NCI-H2081 (cell line): ENCODE results near the gene FAM219A.
"Not testable (repeated sequence)": the region's sequence is repeated elsewhere in the genome, so short reads cannot be mapped to it uniquely, and the experiment has no call there.

Source experiments
- DNase-seq, 2 experiments: peaks; one replicate each; lab custom pipeline; 2025; lab: John Stamatoyannopoulos, UW

Gene FAM219A

DNA sequence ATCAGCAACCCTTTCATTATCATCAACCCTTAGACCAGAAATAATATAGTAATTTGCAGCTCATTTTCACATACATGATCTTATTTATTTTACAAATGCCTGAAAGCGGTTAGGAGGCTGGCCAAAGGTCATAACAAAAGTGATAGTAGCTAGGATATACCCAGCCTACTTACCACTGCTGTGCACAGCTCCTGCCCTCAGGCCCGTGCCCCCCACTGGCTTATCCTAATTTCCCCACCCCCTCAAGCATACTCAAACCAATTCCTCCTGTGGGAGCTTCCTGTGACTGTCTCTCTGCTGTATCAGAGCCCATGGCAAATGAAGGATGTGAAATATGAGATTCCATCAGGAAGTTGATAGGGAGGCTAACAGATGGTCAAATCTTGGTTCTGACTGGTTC lies 14.8 kb downstream of the FAM219A start:
- no peak for DNase-seq

DNA sequence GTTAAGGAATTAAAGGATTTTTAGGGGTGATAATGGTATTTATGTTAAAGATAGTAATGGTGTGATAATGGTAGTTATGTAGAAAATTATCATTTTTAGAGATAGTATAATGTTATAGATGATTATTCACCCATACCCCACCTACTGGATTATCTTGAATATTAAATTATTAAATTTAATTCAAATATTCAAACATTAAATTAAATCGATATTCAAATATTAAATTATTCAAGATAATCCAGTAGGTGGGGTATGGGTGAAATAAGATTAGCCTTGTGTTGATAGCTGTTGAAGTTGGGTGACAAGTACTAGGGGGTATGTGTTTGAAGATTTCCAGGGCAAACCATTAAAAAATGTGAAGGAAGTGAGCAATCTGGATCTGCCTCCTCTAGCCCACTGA lies 15.6 kb downstream of the FAM219A start:
- no peak for DNase-seq

DNA sequence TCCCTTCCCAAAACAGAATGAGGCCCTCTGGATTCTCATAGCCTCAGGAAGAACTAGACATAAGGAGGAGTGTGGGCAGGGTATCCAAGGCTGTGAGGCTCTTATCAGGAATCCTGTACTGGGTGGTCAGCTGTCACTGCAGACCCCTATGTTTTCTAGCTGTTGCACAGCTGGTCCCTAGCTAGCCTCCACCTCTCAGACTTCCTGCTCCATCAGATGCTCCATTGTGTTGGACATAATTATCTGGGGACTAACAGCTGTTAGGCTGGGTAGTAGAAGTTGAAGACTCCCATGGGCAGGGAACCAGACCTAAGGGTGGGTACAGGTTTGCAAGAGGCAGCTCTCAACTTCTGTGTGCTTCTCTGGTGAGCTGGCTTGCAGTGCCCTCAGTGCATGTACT lies 18.4 kb downstream of the FAM219A start:
- no peak for DNase-seq

DNA sequence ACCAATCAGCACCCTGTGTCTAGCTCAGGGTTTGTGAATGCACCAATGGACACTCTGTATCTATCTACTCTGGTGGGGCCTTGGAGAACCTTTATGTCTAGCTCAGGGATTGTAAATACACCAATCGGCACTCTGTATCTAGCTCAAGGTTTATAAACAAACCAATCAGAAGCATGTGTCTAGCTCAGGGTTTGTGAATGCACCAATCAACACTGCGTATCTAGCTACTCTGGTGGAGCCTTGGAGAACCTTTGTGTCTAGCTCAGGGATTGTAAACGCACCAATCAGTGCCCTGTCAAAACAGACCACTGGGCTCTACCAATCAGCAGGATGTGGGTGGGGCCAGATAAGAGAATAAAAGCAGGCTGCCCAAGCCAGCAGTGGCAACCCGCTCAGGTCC lies 19.9 kb downstream of the FAM219A start:
- DNase-seq, result not testable (repeated sequence)

DNA sequence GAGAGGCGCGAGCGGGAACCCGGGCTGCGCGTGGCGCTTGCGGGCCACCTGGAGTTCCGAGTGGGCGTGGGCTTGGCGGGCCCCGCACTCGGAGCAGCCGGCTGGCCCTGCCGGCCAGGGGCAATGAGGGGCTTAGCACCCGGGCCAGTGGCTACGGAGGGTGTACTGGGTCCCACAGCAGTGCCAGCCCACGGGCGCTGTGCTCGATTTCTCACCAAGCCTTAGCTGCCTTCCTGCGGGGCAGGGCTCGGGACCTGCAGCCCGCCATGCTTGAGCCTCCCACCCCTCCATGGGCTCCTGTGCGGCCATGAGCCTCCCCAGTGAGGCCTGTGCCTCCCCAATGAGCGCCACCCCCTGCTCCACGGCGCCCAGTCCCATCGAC lies 20.5 kb downstream of the FAM219A start:
- not testable (repeated sequence) for DNase-seq

DNA sequence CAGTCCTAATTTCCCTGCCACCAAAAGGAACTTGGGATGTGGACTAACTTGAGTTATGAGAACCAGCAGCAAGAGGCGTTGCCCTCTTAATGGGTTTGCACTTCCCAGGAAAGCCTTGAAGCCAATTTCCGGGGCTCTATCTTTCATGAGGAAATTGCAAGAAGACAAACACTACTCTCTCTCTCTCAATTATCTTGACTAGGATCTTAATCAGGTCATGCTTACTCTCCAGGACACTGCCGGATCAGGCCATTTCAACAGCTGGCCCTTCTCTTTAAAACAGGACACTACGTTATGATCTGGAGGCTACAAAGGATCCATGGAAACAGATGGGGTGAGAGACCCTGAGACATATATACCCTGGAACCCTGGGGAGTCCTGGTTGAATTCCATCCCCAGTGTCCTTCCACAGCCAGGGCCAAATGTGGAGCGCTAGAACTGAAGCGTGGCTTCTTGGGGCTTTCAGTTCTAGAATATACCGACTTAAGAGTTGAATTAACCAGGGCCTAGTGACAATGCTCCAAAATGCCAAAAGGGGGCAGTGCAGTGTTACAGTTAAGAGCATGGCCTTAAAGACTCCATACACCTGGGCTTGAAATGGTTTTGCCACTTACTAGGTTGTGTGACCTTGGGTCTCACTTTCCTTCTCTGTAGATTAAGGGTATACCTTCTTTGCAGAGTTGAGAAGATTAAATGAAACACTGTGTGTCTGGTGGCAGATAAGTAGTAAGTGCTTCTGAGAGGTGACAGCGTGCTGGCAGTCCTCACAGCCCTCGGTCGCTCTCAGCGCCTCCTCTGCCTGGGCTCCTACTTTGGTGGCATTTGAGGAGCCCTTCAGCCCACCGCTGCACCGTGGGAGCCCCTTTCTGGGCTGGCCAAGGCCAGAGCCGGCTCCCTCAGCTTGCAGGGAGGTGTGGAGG lies 21.1 kb downstream of the FAM219A start:
- DNase-seq, result peak; percentile 73 to 79

DNA sequence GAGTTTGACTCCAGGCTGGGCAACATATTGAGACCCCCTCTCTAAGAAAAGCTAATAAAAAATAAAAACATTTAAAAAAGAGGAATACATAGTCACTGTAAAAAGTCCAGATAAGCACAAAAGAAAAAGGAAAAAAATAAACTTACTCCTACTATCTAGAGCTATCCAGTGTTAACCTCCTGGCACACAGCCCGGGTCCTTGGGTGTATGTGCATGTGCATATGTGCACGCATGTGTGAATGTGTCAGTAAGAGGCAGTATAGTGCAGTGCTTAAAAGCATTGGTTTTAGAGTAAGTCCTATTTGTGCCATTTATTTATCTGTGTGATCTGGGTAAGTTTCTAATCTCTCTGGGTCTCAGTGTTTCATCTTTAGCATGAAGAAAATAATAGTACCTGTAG lies 26.7 kb downstream of the FAM219A start:
- DNase-seq, result no peak

DNA sequence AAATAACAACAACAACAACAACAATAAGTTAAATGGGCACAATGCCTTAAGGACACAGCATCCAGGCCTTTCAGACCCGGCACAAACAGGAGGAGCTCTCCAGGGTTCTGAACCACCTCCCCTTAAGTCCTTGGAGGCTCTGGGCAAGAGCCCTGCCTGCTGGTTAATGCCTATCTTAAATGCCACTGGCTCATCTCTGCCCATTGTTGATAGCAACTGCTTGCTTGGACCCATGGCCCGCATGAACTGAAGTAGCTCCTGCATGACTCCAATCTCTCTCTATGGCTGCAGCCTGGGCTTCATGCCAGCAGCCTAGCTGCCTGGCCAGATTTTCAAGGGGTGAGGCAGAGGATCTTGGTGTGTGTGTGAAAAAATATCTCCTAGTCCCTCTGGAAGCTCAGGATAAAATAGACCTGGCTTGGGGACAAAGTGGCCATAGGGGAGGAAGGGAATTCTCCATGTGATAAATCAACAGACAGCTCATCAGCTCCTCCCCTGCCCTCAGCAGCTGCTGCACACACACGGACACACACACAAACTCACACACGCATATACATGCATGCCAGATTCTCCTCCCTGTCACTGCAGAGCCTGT lies 27.4 kb downstream of the FAM219A start:
- peak; percentile 65 to 86 for DNase-seq

DNA sequence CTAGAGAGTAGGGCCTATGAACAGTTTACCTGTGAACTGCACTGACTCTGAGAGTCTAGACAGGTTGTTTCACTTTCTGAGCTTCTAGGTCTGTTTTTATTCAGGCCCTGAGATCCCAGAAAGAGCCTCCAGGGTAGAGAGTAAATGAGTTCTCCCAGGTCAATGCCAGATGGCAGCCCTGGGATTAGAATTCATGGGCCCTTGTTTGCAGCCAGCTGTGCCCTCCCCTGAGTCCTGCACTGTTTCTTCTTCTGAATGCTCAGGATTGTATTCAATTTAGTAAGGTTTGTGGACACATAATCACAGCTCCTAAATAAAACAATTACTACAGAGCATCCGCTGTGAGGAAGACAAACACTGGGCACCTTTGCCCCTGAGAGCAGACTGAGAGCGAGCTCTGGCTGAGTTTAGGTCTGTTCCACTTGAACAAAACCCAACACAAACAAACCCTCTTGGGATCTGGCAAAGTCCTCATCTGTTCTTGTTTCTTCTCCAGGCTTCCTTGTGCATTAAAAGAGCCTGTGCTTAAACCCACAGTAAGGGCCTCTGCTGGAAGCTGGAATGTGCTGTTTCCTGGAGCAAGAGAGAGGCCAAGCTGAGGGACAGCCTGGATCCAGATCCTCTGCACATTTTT lies 29.9 kb downstream of the FAM219A start:
- peak in 1 of 2 experiments; percentile 65 for DNase-seq

DNA sequence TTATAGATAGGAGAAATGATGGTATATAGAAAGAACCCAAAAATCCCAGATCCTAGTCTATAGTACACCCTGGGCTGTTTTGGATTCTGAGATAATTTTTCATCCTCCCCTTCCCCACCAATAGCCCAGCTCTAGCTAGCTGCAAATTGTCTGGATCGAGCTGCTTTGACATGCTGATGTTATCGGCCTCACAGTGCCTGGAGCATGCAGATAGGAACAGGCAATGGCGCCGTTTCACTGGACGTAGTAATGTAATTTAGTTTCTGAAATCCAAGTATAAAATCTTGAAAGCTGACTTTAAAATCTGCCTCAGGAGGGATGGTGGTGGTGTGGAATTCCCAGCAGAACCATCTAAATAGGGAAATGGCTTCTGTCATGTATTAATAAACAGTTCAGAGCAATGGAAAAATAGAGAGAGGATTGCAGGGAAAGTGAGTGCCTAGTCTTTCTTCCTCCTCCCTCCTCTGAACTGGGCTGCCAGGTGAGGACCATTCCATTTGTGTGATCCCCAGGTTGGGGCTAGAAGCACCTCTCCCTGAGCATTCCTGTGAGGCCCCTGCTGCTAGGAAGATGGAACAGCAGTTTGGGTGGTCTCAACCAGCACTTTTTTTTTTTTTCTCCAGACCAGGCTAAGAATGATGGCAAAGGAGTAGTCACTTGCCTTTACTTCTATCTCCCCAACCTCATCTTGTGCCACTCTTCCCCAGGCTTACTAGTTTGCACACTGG lies 31.9 kb downstream of the FAM219A start:
- DNase-seq, result no peak

DNA sequence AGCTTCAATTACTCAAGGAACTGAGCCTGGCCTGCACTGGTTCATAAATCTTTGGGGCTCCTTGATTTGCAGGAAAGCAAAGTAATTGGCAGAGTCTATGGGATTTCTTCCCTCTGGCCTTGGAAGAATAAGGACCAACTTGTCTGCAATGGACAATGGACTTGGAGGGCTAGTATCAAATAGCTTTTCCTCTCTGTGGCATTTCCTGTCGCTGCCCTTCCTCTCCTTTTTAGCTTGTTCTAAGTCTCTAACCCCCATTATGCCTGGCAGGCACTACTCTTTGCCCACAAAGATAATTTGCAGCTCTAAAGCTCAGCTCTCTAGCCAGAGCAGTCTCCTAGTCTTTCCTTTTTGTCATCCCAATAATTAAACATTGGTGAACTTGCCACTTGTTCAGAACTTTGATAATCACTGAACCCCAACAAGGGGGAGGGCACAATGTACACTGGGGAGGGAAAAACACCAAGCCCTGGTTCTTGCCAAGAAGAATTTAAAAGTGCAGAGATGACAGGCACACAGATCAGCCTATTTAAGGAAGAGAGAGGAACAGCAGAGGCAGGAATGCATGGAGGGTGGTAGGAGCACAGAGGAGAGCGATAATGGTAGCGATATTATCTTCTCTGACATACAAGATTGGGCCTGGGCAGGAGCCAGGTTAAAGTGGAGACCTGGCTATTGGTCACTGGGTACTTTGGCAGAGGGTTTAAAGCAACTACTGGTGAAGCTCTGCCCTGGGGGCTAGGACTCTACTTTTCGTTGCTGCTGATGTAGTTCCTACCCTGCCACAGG lies 38.5 kb downstream of the FAM219A start:
- no peak for DNase-seq

DNA sequence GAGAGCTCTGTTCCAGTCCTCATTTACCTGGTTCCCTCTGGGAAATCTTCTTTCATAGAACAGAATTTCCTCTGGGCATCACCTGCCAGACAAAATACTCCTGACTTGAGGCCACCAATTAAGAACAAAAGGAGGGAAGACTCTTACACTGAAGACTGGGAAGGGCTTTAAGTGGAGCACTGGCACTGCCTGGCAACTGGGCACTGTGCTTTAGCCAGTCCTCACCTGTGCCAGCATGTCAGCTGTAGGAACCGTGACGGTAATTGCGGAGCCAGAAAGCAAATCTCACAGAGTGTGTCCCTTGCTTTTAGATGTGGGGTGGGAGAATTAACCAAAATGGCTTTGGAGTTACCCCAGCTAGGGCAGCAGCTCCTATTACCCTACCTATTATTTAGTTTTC lies 40.6 kb downstream of the FAM219A start:
- peak; percentile 79 to 89 for DNase-seq

DNA sequence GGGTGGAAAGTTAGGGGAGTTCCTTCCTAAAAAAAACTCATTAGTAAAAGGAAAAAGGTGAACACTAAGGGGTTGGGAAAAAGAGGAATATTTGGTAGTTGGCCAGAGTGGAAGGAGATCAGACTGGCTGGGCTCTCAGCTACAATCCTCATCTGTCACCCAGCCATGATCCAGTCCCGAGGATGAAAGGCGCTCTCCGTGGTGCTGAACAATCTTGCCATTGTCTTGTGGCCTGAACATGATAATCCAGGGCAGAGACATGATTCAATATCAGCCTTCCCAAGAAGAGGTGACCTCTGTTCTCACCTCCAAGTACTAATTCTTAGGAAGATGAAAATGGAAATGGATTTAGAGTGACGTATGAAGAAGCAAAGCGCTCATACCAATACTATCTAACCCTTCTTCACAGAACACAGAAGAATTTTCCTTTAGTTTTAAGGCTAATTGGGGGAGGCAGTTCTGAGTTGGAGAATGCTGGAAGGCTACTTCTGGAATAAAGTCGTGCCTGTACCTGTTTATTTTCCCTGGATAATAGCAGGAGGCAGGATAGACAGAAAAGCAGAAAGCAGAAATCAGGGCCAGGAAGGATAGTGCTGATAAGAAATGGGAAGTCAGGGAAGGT lies 45.0 kb downstream of the FAM219A start:
- DNase-seq, result no peak

DNA sequence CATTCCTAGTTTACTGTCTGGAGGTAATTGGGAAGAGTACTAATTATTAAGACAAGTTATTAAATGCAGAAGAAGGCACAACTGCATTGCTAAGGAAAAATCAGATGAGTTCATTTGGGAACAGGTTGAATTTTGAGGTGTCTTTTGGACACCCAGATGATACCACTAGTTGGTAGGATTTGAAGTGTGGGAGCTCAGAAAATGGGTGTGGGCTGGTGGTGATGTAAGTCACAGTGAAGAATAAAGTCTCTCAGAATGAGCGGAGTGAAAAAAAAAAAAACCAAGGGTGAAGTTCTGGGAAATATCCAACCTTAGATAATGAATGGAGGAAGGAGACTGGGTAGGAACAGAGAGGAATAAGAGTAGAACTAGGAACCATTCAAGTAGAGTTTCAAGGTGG lies 46.0 kb downstream of the FAM219A start:
- no peak for DNase-seq

DNA sequence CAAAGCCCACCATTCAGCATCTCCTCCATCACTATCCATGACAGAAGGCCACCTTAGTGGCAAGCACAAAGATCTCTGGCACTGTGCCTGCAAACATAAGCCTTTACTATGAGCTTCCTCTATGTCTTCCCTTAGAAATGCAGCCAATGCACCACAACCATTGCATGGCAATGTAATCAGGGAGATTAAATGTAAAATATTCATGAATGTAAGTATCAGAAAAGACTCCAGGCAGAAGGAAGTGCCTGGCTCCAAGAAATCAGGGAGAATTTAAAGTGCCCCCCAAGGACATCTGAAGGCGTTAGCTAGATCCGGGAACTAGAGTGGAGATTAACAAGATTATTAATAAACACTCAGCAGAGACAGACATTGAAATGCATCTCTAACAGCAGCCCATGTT lies 49.2 kb downstream of the FAM219A start:
- DNase-seq, result no peak

DNA sequence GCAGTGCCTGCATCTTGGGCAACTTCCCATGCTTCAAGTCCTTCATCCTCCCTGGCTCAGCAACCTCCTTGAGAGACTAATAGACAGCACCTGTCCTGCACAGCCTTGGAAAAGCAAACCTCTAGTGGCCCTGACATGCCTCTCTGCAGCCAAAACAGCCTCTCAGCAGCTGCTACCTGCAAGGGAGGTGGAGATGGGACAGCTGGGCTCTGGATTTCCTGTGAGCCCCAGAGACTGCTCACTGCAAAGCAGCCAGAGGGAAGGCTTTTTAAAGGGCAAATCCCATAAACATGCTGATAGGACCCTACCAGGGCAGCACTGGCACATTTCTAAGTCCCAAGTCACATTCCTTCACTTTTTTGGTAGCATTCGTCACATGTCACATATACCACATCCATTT lies 50.2 kb downstream of the FAM219A start:
- no peak for DNase-seq

DNA sequence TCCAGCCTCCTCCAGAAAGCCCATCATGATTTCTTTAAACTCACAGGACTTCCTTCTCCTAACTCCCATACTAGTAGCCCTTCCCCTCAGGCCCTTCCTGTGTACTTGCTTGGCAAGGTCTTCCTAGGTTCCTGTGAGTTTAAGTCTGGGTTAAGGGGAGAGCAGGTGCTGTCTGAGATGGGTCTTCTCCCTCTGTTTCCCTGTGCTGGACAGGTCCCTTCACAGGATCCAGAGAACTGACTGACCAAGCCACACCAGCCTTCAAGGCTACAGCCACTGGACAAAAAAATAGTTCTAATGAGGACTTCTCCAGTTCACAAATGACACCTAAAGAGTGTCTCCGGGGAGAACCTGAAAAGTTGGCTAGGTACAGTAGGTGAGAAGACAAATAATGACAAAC lies 52.2 kb downstream of the FAM219A start:
- DNase-seq, result no peak

DNA sequence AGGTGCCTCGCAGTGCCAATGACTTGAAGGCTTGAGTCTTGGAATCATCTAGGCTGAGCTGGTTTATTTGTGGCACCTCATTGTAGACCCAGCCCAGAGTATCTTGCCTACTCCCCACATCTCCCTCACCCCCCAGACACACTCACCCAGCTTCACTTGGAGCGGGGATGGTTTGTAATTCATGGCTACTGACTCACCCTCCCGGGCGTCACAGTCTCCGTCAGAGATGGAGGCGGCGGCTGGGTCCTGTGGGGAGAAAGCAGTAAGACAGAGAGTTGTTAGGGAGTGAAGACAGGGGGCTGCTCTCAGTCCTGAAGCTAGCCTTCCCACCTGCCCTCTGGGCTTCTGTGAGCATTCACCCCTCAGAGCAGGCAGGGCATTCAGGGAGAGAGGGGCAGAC lies 52.7 kb downstream of the FAM219A start:
- DNase-seq, result no peak

DNA sequence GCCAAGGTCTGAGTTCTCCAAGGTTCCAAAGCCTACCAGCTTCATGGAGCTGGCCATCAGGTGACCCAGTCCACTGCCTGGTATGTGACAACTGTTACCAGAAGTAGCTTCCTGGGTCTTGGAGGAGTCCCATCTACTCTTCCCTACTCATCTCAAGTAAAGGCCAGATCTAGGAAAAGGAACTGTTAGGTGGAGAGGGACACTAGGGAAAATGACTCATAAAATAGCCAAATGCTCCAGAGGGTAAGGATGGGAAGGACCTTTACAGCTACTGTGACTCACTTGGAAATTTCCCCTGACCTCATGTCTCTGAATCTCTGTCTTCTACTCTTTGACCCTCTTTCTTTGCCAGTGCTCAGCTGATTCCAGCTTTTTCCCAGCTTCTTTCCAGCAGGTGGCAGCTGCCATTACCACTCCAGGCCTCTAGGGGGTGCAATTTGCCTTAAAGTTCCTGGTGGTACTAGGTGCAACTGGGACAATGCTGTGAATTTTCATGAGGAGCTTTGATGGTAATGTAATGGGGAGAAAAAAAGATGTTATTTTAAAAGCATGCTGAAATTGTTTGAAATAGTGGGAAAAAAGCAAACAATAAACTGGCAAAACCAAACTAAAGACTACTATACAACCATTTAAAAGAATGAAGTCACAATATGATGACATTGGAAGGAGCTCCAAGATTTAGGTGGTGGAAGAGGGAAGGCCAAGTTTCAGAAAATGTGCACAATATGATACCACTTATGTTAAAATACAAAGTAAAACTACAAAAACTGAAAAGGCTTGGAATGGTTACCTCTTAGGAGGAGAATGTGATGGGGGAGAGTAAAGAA lies 54.6 kb downstream of the FAM219A start:
- DNase-seq, result peak; percentile 75 to 76
